Femur (tissue), 1 donor: Measurements from ENCODE around the gene ERO1B.

Source experiments
- DNase-seq: peaks from one replicate; pipeline ENCODE4 v3.0.0-alpha.2; 2017

Gene ERO1B

DNA sequence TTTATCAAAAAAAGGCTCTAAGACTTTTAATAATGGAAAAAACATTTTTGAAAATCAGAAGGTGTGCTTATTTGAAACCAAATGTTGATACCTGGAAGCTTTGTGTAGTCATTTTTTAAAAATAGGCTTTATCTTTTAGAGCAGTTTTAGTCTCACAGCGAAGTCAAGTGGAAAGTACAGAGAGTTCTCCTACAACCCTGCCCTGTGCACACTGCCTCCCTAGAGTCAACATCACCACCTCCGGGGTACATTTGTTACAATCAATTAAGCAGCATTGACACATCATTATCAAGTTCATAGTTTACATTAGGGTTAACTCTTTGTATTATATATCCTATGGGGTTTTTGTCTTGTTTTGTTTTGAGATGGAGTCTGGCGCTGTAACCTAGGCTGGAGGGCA lies 10.7 kb upstream of the ERO1B start:
- DNase-seq = no peak

DNA sequence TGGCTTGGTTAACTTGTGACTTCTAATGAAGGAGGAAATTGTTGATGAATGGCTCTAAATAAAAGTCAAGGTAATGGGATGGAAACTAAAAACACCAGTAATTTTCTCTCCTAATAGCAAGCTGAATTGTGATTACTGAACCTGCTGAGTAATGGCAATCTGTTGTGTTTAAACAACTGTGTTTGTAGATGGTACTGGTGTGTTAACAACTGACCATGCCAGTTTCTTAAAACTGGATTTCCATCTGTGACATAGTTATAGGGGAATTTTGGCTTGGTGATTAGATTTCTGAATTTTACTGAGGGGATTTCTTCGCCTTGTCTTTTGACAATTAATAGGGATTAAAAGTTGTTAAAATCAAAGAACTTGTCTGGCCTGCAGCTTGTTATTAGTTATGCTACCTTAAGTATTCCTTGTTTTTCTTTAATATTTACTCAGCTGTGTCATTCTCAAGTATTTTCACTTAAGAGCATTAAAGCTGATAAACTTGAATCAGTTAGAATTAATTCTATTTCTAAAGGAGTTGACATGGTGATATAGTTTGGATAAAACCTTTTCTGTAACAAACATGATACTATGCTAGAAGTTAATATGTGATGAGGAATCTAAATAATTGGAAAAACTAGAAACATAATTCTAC lies 7.9 kb upstream of the ERO1B start:
- DNase-seq = no peak

DNA sequence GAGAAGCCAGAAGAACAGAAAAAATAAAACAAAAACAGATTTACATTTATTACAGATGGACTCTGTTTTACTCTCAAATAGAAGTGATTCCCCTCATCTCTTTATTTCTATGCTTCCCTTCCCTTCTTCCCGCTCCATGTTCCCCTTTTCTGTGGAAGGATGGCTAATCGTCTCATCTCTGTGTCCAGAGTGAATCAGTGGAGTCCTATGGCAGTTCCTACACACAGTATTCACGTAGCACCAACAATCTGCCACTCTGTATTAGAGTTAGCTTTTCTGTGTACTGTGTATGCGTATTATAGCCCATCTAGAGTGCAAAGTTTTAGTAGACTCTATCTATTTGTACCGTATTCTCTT lies 6.8 kb upstream of the ERO1B start:
- DNase-seq = no peak

DNA sequence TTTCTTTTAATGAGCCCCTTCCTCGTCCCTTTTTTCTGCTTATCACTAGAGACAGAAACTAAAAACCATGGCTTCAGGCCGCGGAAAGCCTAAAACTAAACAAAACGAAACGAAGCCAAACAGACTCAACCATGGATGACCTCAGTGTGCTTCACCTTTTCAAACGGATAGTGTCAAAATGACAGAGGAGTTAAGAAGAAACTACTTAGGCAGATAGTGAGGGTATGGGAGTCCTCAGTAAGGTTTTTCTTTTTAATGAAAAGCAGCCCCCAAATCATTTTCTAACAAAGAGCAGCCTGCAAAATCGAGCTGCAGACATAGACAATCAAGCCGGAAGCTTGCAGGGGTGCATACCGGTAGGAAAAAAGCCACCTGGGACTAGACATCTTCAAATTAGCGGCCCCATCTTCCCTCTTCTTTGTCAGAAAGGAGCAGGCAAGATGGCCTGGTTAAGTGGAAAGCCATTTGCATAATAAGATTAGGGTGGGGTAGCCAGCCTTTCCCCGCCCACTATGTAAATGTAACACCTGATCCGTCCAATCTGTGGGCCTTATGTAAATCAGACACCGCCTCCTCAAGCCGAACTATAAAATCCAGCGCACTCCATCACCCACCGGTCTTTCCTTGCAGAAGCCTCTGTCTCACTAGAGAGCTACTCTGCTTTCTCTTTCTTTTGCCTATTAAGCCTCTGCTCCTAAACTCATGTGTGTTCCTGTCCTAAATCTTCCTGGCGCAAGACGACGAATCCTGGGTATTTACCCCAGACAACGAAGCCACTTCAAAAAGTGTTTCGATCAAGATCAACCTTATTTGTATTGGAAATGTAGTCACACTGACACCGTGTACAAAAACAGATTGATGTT lies 6.2 kb upstream of the ERO1B start:
- DNase-seq = no peak

DNA sequence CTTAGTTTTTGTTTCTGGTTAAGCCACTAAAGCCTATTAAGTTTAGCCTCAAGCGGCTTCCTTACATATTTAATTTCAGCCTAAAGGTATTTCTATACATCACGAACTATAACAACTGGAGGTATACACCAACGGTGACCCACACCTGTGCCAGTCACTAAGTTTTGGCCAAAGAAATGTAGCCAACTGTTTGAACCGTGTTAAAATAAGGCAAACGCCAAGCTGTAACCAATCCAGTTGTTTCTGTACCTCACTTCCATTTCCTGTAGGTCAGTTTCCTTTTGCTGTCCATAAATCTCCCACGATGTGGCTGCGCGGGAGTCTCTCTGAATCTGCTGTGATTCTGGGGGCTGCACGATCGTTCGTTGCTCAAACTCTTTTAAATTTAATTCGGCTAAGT lies 5.6 kb upstream of the ERO1B start:
- no peak for DNase-seq

DNA sequence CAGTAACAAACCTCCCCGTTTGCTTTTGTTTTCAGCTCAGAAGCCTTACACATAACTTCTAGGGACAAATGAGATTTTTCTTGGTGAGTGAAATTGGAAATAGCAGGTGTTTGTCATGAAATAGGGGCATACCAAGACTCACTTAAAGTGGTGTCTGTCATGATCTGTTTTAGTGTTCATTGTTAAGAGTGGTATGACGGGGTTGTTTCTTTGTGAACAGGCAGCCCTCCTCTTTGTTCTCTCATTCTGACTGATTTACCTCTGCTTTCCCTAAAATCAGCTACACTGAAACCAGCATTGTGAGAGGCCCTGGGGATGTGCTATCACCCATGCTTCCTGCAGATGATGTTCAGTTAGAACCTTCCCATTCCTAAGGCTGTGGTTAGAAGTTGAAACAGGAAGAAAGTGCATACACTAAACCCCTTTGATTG lies 2.5 kb upstream of the ERO1B start:
- no peak for DNase-seq

DNA sequence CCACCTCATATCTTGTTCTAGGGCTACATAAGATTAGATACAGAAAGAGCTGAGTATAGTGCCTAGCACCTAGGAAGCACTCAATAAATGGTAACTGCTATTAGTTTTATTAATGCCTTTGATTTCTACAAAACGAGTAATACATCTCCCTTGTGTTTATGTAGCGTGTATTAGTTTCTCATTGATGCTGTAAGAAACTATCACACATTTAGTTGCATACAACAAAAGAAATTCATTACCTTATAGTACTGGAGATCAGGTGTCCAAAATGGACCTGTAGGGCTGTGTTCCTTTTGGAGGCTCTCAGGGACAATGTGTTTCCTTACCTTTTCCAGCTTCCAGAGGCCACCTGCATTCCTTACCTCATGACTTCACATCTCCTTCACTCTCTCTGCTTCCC lies 961 bp upstream of the ERO1B start:
- DNase-seq = no peak

DNA sequence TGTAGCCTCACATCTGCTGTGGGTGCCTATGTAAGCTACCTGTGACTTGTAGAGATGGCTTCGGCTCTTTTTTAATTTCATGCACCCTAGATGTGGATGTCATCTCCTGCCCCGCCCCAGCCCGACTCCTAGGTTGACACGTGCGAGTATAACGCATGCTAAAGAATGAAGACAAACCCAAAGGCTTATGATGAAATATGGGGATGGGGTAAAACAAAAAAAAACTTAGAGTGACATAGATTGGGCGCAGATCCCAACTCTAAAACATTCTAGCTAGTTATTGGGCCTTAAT lies 613 bp upstream of the ERO1B start:
- DNase-seq = no peak

DNA sequence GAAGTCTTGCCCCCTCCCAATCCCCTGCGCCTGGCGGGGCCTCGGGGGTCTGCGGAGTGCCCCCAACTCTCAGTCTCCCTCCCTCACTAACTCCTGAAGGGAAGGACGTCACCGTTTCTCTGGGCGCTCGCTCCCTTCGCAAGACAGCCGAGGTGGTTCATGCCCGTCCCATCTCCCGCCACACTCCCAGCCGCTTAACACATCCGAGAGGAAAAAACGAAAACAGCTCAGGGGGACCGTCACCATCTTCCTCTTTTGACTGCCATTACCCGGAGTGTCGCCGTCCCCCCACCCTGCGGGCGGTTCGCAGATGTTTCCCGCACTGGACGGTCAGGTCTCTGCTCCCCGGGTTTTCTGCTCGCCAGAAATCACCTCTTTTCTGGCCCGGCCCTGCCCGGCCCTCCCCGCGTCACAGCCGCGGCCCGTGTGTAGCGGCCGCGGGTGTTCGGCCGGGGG lies 532 bp downstream of the ERO1B start:
- DNase-seq = peak; percentile 36

DNA sequence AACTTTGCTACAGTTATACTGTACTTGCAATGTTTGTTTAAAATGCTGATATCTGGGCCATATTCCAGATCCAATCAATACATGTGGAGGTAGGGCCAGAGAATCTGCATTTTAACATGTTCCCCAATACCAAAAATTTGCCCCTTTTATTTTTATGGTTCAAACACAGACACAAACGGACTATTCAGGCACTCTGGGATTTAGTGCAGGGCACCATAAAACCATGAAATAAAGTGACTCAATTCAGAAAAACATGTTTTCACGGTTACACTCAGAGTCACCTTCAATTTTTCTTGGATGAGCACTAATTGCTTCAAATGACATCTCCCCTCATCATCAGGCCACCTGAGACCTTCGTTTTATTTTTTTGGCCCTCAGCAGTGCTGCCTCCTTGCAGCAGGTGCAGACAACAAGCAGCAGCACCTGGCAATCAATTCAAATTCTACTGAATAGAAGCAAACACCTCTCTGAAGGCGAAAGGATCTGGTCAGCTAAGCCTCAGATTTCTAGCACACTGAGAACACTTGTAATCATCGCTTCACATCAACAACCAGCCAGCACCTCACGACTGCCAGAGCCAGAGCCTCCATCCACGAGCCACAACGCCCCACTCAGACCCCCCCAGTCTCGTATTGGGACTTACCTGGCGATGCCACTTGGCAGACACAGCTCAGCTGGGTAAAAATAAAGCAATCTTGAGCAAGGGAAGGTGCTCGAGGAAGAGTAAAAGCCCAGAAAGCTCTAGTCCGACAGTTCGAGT lies 1.1 kb downstream of the ERO1B start:
- no peak for DNase-seq

DNA sequence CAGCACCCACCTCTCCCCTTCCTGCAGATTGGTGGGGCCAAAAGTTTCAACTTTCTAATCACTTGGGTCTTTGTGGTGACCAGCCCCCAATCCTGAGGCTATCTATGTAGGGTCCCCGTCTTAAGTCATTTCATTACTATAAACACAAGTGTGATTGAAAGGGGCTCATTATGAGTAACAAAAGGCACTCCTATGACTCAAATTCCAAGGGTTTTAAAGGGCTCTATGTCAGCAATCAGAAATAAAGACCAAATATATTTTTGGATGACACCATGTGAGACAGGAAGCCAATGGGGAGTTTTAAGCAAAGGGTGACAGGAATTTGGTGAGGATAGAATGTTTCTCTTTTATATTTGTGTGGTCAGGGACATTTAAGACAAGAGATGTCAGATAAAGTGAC lies 6.2 kb downstream of the ERO1B start:
- DNase-seq = no peak

DNA sequence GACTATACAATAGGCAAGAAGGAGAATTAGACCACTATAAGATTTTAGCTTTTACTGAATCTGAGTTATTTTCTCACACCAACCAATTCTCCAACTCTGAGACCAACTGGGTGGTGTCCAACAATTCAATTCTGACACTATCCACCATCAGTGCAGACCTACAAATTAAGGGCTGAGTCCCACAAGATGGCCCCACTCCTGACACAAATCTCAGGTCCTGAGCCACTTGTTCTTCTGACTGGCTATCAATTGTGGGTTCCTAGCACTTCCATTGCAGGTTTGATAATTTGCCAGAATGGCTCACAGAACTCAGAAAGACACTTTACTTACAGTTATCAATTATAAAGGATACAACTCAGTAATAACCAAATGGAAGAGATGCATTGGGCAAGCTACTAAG lies 6.7 kb downstream of the ERO1B start:
- DNase-seq = no peak

DNA sequence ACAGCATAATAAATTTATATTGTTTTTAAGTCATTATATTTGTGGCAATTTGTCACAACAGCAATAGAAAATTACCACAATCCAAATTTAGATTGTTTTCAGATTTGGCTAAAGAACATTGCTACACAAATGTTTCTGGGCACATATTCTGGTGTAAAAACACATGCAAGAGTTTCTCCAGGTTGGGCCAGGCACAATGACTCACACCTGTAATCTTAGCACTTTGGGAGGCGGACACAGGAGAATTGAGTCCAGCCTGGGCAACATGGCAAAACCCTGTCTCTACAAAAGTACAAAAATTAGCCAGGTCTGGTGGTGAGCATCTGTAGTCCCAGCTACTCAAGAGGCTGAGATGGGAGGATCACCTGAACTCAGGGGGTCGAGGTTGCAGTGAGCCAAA lies 8.4 kb downstream of the ERO1B start:
- no peak for DNase-seq

DNA sequence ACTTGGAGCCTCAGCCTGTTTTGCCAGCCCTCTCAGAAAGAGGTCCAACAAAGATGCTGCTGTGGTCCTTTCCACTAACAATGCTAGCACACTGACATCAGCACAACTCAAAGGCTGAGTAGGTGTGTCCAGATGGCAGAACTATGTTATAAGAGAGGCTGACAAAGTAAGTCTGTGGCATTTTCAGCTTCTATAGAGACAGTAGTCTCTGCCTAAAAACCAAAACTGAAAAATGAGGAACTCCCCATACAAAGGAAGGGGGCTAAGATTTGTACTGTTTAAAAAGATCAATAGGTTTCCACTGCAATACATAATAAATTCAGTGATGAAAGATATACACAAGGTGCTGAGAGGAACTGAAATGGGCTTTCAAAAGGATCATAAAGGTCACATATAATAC lies 12.3 kb downstream of the ERO1B start:
- no peak for DNase-seq

DNA sequence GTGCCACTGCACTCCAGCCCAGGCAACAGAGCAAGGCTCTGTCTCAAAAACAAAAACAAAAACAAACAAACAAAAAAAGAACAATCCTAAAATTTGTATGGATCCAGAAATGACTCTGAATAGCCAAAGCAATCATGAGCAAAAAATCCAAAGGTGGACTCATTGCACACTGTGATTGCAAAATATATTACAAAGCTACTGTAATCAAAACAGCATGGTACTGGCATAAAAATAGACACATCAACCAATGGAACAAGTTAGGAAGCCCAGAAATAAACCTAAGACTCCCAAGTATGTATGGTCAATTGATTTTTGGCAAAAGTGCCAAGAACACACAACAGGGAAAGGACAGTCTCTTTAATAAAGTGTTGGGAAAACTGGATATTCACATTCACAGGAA lies 19.9 kb downstream of the ERO1B start:
- DNase-seq = no peak

DNA sequence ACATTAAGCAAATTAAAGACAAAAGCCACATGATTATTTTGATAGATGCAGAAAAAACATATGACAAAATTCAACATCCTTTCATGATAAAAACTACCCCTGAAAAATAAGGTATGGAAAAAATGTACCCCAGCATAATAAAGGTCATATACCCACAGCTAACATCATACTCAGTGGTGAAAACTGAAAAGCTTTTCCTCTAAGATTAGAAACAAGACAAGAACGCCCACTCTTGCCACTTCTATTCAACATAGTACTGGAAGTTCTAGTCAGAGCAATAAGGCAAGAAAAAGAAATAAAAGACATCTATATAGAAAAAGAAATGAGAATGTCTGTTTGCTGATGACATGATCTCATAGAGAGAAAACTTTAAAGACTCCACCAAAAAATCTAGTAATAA lies 20.7 kb downstream of the ERO1B start:
- DNase-seq = no peak

DNA sequence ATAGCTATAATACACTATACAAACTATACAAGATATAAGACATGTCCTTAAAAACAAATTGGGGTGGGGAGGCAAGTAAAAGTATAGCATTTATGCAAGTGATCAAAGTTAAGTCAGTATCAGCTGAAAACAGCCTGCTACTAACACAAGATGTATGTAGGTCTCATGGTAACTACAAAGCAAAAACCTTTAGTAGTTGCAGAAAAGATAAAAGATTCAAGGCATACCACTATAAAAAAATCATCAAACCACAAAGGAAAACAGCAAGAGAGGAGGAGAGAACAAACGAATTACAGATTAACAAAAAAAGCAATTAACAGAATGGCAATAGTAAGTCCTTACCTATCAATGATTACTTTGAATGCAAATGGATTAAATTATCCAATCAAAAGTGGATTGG lies 22.7 kb downstream of the ERO1B start:
- DNase-seq = no peak

DNA sequence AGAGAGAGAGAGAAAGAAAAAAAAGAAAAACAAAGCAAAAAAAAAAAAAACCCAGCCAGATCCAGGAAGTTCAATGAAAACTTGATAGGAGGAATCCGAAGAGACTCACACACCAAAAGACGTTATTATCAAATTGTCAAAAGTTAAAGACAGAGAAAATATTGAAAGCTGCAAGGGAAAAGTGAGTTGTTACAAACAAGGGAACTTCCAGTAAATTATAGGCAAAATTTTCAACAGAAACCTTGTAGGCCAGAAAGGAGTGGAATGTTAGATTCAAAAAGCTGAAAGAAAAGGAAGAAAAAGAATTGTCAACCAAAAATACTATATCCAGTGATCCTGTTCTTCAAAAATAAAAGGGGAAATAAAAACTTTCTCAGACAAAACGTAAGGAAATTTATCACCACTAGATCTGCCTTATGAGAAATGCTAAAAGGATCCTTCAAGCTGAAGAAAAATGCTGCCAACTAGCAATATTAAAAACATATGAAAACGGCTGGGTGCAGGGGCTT lies 23.6 kb downstream of the ERO1B start:
- DNase-seq = no peak

DNA sequence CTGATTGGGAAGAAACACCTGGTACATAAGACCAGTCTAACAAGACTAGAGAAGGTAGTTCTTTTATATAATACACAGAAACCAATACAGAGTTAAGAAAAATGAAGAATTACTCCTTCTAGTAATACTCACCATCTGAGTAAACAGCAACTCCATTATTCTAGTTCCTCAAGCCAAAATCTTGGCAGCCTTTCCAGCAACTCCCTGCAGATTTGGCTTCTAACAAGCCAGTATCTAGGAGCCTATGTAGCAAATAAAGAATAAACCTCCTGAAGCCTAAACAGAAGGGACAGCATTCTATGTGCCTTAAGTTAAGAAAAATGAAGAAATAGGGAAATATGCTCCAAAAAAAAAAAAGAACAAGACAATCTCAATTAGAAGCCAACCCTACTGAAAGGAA lies 24.5 kb downstream of the ERO1B start:
- no peak for DNase-seq

DNA sequence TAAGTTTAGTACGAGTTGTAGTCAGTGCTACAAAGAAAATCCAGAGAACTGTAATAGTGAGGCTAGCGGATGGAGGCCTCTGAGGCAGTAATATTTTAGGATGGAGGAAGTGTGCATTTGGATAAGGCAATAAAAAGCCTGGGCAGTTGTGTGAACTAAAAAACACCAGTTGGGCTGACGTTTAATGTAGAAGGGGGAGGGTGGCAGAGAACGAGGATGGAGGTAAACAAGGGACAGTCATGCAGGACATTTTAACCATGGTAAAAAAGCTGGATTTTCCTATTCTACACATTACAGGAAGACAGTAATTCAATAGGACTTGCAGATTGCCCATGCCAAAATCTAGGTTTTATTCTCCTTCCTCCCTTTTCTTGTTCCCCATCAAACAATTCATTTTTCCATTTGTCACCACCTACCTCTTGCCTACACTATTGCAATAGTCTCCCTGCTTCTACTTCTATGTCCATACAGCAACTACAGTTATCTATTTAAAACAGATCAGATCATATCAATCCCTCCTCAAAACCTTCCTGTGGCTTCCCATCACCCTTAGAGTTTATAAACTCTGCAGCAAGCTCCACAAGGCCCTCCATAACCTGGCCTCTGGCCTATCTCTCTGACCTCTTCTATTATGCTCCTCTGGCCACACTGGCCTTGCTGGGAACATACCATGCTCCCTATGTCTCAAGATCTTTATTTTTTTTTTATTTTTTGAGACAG lies 27.7 kb downstream of the ERO1B start:
- DNase-seq = no peak

DNA sequence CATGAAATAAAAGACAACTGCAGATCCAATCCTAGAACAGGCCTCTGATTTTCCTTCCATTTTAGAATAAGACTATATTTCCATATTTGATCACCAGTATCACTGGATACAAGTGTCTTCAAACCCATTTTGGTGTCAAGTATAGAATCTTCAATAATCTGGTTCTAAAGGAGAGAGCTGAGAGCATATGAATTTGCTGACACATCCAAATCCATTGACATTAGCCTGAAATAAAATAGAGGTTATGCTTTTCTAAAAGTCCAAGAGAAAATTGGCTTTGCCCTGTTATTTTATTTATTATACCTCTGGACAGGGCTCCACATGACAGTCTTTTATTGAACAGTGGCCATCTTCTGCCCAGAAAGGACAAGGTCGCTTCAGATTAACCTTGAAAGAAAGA lies 28.6 kb downstream of the ERO1B start:
- no peak for DNase-seq

DNA sequence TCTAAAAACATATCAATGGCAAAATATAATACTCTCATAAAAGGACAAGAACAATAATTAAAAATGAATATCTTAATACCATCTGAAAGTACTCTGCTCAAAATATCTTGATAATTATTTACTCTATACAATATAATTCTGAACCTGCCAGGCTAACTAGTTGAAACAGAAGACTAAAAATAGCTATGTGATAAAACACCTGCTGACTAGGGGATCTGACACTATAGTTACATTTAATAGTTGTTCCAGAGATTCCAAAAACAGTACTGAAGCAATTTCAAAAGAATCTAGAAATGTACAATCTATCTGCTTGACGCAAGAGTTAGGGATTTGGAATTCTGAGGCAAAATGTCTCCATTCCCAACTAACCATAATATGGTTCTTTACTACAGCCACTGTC lies 30.2 kb downstream of the ERO1B start:
- no peak for DNase-seq

DNA sequence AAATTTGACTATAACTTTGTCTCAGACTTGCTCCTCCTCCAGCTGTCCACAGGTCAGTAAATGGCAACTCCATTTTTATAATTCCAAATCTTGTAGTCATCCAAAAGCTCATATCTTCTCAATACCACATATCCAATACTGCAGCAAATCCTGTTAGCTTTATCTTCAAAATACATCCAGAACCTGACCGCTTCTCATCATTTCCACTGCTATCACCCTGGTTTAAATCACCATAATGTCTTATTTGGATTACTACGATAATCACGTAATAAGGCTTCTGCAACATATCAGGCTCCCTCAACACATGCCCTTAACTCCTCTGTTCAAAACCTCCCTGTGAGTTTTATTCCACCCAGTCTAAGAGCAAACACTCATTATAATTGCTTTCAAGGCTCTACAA lies 34.5 kb downstream of the ERO1B start:
- DNase-seq = no peak
